SK-N-MC (cell line): ENCODE measurements around the gene TMEM131L.

Experiments used
- EZH2 ChIP-seq: fragments of 200-600 bp; sonication (generic); IDR thresholded peaks from one replicate; pipeline ENCODE4 v1.6.1; 2017; ENCODE audit warnings: antibody characterized with exemption
- FOXP2 ChIP-seq: optimal IDR thresholded peaks from 2 replicates; pipeline ENCODE3; 2011; ENCODE audit warnings: mild to moderate bottlenecking, moderate library complexity; ENCODE audit not compliant: insufficient read depth; ENCODE audit errors: extremely low read length, control extremely low read depth
- POLR2AphosphoS5 ChIP-seq: IDR thresholded peaks from 2 replicates; pipeline ENCODE4 v1.6.1; 2012; ENCODE audit warnings: mild to moderate bottlenecking, low read depth, low read length, borderline replicate concordance

- TF ChIP-seq EZH2 (no peak), POLR2AphosphoS5 (no peak), FOXP2 (no peak)
Observed at GRCh38 chr4:153553819-153554170, 87.6 kb downstream of the TMEM131L start.
